Smooth muscle cell (in vitro differentiated cells): ENCODE results near the gene FBXO31. TPM values are rescaled to one million over a fixed set of nuclear protein-coding genes. Genes with fewer than 3 reads are reported as not detected.

Experiments used
- DNase-seq: peaks from one replicate; lab custom pipeline; 2025; ENCODE audit not compliant: unreplicated experiment; lab: John Stamatoyannopoulos, UW
- H2AFZ ChIP-seq: fragments of 200-600 bp; sonication (generic); 2 replicates; pipeline ENCODE4 v1.6.0; 2016; ENCODE audit warnings: antibody characterized with exemption, low read depth, mild to moderate bottlenecking
- H3F3A ChIP-seq: fragments of 200-600 bp; sonication (generic); 2 replicates; pipeline ENCODE4 v1.6.0; 2017; ENCODE audit warnings: antibody characterized with exemption, low read depth
- H3K27ac ChIP-seq: fragments of 200-600 bp; sonication (generic); 2 replicates; pipeline ENCODE4 v1.5.1; 2016; ENCODE audit warnings: low read depth, mild to moderate bottlenecking
- H3K27me3 ChIP-seq: fragments of 200-600 bp; sonication (generic); 2 replicates; pipeline ENCODE4 v1.6.1; 2016; ENCODE audit warnings: low read depth, mild to moderate bottlenecking
- H3K36me3 ChIP-seq: fragments of 200-600 bp; sonication (generic); 2 replicates; pipeline ENCODE4 v1.5.1; 2016; ENCODE audit warnings: low read depth
- H3K4me1 ChIP-seq: fragments of 200-600 bp; sonication (generic); 2 replicates; pipeline ENCODE4 v1.5.1; 2016; ENCODE audit warnings: low read depth
- H3K4me2 ChIP-seq: fragments of 200-600 bp; sonication (generic); 2 replicates; pipeline ENCODE4 v1.6.0; 2016; ENCODE audit warnings: mild to moderate bottlenecking
- H3K4me3 ChIP-seq: fragments of 200-600 bp; sonication (generic); 2 replicates; pipeline ENCODE4 v1.5.1; 2016; ENCODE audit warnings: mild to moderate bottlenecking
- H3K79me2 ChIP-seq: fragments of 200-600 bp; sonication (generic); 2 replicates; pipeline ENCODE4 v1.6.0; 2016; ENCODE audit warnings: low read depth, mild to moderate bottlenecking
- H3K9ac ChIP-seq: fragments of 200-600 bp; sonication (generic); 2 replicates; pipeline ENCODE4 v1.6.0; 2016; ENCODE audit warnings: low read depth
- H3K9me3 ChIP-seq: fragments of 200-600 bp; sonication (generic); replicated peaks from 2 replicates; pipeline ENCODE4 v1.5.1; 2016; ENCODE audit warnings: low read depth
- H4K20me1 ChIP-seq: fragments of 200-600 bp; sonication (generic); 2 replicates; pipeline ENCODE4 v1.6.0; 2016; ENCODE audit warnings: low read depth
- WGBS: methylation state at CpG from one replicate; pipeline ENCODE4 v1.1.7; 2016; ENCODE audit warnings: low lambda C conversion rate; 5-methylcytosine and 5-hydroxymethylcytosine counted together
- polyA plus RNA-seq: library from polyadenylated mRNA; unstranded; fragments of >200 nt; fragmentation: Nextera tagmentation; extraction: Ambion mirVana; gene quantifications from 2 replicates; pipeline ENCODE4 v1.2.1, GENCODE V29; 2016
- total RNA-seq: library from RNA; depleted of rRNA; stranded (reverse); fragments of >200 nt; gene quantifications from 2 replicates; pipeline ENCODE4 v1.2.3, GENCODE V29; 2014
- TF ChIP-seq, protein P1 (sequence below): fragments of 200-600 bp; sonication (generic); IDR thresholded peaks from 2 replicates; pipeline ENCODE4 v1.5.1; 2017; ENCODE audit warnings: borderline replicate concordance, mild to moderate bottlenecking, antibody characterized with exemption; ENCODE audit not compliant: insufficient read depth, poor library complexity, severe bottlenecking

Gene FBXO31
- total and polyA plus RNA-seq, 2 experiments from 2014 or later = 13.9 to 25.6 TPM

DNA sequence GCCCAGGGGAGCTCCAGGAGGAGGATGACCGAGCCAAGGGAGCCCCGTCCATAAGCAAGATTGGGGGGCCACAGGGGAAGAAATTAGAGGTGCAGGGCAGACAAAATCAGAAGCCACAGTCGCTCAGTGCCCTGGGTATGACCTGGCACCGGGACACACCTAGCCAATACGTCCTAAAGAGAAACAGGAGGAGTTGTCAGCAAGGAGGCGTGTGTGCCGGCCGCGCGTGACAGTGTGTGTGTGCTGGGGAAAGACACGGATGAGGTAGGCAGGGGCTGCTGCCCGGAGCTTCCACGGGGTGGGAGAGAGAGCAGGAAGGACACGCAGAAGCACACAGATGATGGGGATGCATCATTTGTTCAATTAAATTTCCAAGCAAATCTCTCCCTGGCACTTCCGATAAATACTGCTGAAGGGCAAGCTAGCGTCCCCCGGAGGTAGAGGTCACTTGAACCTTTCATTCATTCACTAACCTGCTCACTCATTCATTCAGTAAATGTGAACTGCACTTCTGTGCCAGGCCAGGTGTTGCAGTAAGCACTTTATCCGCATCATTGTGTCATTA lies 104.4 kb downstream of the FBXO31 start:
- no peak overlapping the region for H2AFZ ChIP-seq
- TF ChIP-seq, protein P1, sequence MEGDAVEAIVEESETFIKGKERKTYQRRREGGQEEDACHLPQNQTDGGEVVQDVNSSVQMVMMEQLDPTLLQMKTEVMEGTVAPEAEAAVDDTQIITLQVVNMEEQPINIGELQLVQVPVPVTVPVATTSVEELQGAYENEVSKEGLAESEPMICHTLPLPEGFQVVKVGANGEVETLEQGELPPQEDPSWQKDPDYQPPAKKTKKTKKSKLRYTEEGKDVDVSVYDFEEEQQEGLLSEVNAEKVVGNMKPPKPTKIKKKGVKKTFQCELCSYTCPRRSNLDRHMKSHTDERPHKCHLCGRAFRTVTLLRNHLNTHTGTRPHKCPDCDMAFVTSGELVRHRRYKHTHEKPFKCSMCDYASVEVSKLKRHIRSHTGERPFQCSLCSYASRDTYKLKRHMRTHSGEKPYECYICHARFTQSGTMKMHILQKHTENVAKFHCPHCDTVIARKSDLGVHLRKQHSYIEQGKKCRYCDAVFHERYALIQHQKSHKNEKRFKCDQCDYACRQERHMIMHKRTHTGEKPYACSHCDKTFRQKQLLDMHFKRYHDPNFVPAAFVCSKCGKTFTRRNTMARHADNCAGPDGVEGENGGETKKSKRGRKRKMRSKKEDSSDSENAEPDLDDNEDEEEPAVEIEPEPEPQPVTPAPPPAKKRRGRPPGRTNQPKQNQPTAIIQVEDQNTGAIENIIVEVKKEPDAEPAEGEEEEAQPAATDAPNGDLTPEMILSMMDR = no peak
- no peaks in the 10 kb centered on the region for H3K79me2 ChIP-seq
- H3K9ac ChIP-seq = no peak overlapping the region
- H4K20me1 ChIP-seq = no peaks in the 10 kb centered on the region
- DNase-seq = no peak
- no peaks in the 10 kb centered on the region for H3K27me3 ChIP-seq
- no peaks in the 10 kb centered on the region for H3K36me3 ChIP-seq
- H3K4me2 ChIP-seq = no peak overlapping the region
- no peaks in the 10 kb centered on the region for H3K9me3 ChIP-seq
- H3K27ac ChIP-seq = no peak overlapping the region
- H3F3A ChIP-seq = no peaks in the 10 kb centered on the region
- no peaks in the 10 kb centered on the region for H3K4me1 ChIP-seq
- no peak overlapping the region for H3K4me3 ChIP-seq
- WGBS = 79% methylated on average over 18 of the region's 18 CpGs

DNA sequence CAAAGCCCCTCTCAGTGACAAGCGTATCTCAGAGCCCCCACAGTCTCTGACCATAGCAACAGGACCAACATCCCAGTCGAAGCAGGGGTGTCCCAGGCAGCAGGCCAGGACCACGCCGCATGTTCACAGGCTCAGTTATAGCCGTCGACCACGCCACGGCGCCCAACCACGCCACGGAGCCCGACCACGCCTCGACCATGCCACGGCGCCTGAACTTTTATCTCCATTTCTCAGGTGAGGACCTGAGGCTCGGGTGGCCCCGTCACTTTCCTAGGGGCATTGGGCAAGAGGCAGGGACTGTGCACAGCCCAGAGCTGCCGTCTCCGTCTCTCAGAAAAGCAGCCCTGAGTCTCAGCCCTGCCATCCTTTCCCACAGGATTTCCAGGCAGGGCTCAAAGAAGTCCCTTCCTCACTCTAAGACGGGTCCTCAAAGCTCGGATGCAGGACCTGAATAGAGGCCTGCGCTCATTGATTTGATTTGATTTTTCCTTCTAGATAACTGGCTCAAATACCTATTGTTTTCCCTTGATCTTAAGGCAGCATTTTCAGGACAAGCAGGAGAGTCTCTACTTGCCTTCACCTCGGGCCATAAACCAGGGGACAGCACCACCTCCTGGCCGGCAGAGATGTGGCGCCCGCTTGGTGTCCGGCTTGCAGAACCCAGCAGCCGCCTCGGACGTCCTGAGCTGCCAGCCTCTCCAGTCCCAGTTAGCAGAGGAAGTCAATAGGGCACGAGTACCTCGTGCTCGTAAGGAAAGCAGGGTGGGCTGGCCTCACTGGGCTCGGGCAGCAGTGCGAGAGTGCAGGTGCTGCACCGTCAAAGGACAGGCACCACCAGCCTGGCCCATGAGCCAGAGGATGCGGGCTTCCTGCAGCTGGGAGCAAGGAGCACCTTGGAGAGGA lies 105.1 kb downstream of the FBXO31 start:
- Histone ChIP-seq H3K4me2 (no peak overlapping the region), H3K27me3 (no peaks in the 10 kb centered on the region), H3K36me3 (no peaks in the 10 kb centered on the region), H3F3A (no peaks in the 10 kb centered on the region), H3K27ac (no peak overlapping the region), H3K4me3 (no peak overlapping the region), H3K4me1 (no peaks in the 10 kb centered on the region), H3K9me3 (no peaks in the 10 kb centered on the region), H4K20me1 (no peaks in the 10 kb centered on the region), H3K79me2 (no peaks in the 10 kb centered on the region), H2AFZ (no peak overlapping the region), H3K9ac (no peak overlapping the region)
- DNase-seq = peak; percentile 41
- TF ChIP-seq, protein P1 = peak; percentile 92
- 54% methylated on average over 38 of the region's 38 CpGs for WGBS

Other genes starting within 250 kb of the FBXO31 start
- gene C16orf95, start 66.4 kb downstream of the FBXO31 start, total RNA-seq = 1.9 and 7.7 TPM in 2 replicates
- 8.0 and 8.2 TPM in 2 replicates for gene C16orf95, start 66.4 kb downstream of the FBXO31 start, polyA plus RNA-seq
- 67.5 and 77.5 TPM in 2 replicates for gene MAP1LC3B, start 8.6 kb upstream of the FBXO31 start, total RNA-seq
- gene MAP1LC3B, start 8.6 kb upstream of the FBXO31 start, polyA plus RNA-seq = 107 and 118 TPM in 2 replicates
- gene ZCCHC14, start 109.2 kb upstream of the FBXO31 start, total RNA-seq = 8.3 and 8.5 TPM in 2 replicates
- 4.6 and 4.8 TPM in 2 replicates for gene ZCCHC14, start 109.2 kb upstream of the FBXO31 start, polyA plus RNA-seq
- gene JPH3, start 218.7 kb upstream of the FBXO31 start, total RNA-seq = 2.4 and 4.9 TPM in 2 replicates
- gene JPH3, start 218.7 kb upstream of the FBXO31 start, polyA plus RNA-seq = 2.1 and 4.3 TPM in 2 replicates